DOHH2 (cell line): ENCODE data around the gene PPP2R2D.

ENCODE experiments used
- H3F3A ChIP-seq: fragments of 200-600 bp; sonication (generic), shearing (Covaris generic); 2 replicates; pipeline ENCODE4 v1.6.0; 2016; ENCODE audit warnings: antibody characterized with exemption, mild to moderate bottlenecking; ENCODE audit not compliant: control insufficient read depth, insufficient read depth
- H3K27ac ChIP-seq: fragments of 200-600 bp; sonication (generic); 2 replicates; pipeline ENCODE4 v1.5.1; 2014; ENCODE audit warnings: low read depth, mild to moderate bottlenecking, low read length, moderate library complexity
- H3K27me3 ChIP-seq: fragments of 200-600 bp; sonication (generic); 2 replicates; pipeline ENCODE4 v1.6.1; 2014; ENCODE audit warnings: mild to moderate bottlenecking, low read length, mixed read lengths; ENCODE audit not compliant: control insufficient read depth
- H3K36me3 ChIP-seq: fragments of 200-600 bp; sonication (generic); 2 replicates; pipeline ENCODE4 v1.6.1; 2014; ENCODE audit warnings: mild to moderate bottlenecking, low read length, moderate library complexity, mixed read lengths; ENCODE audit not compliant: control insufficient read depth
- H3K4me1 ChIP-seq: fragments of 200-600 bp; sonication (generic); 2 replicates; pipeline ENCODE4 v1.6.1; 2014; ENCODE audit warnings: mild to moderate bottlenecking, low read length, mixed read lengths; ENCODE audit not compliant: control insufficient read depth
- H3K4me2 ChIP-seq: fragments of 200-600 bp; sonication (generic); 2 replicates; pipeline ENCODE4 v1.6.0; 2014; ENCODE audit warnings: mild to moderate bottlenecking, low read length, moderate library complexity
- H3K4me3 ChIP-seq: fragments of 200-600 bp; sonication (generic); 2 replicates; pipeline ENCODE4 v1.5.1; 2014; ENCODE audit warnings: mild to moderate bottlenecking, low read length, mixed read lengths
- H3K79me2 ChIP-seq: fragments of 200-600 bp; sonication (generic); 2 replicates; pipeline ENCODE4 v1.6.1; 2014; ENCODE audit warnings: mild to moderate bottlenecking, low read length, mixed read lengths; ENCODE audit not compliant: control insufficient read depth
- H3K9me2 ChIP-seq: fragments of 200-600 bp; sonication (generic); replicated peaks from 2 replicates; pipeline ENCODE4 v1.6.1; 2014; ENCODE audit warnings: mild to moderate bottlenecking, low read length, mixed read lengths; ENCODE audit not compliant: control insufficient read depth
- H3K9me3 ChIP-seq: fragments of 200-600 bp; sonication (generic); 2 replicates; pipeline ENCODE4 v1.6.1; 2014; ENCODE audit warnings: antibody characterized with exemption, low read length, mixed read lengths; ENCODE audit not compliant: control insufficient read depth, insufficient read depth
- H4K20me1 ChIP-seq: fragments of 200-600 bp; sonication (generic); 2 replicates; pipeline ENCODE4 v1.6.0; 2014; ENCODE audit warnings: low read depth, mild to moderate bottlenecking, antibody characterized with exemption, low read length, moderate library complexity; ENCODE audit not compliant: control insufficient read depth, insufficient read depth
- EZH2phosphoT487 ChIP-seq: fragments of 200-600 bp; sonication (generic); IDR thresholded peaks from 2 replicates; pipeline ENCODE4 v1.6.1; 2017; ENCODE audit warnings: borderline replicate concordance, mild to moderate bottlenecking, antibody characterized with exemption, low read length, moderate library complexity, mixed read lengths
- TF ChIP-seq, protein P1 (sequence below): fragments of 200-600 bp; sonication (generic); IDR thresholded peaks from one replicate; pipeline ENCODE4 v1.5.1; 2014; ENCODE audit warnings: antibody characterized with exemption, mild to moderate bottlenecking, low read depth, low read length; ENCODE audit not compliant: poor library complexity, severe bottlenecking

Gene PPP2R2D

GRCh38 chr10:131955591-131956340 lies 55.0 kb downstream of the PPP2R2D start:
- Histone ChIP-seq H3K27ac (no peak overlapping the region), H3K4me3 (no peak overlapping the region), H3K4me2 (no peak overlapping the region), H4K20me1 (no peaks in the 10 kb centered on the region), H3K9me2 (no peaks in the 10 kb centered on the region), H3K27me3 (no peaks in the 10 kb centered on the region), H3K9me3 (no peaks in the 10 kb centered on the region), H3K79me2 (no peaks in the 10 kb centered on the region), H3K4me1 (no peaks in the 10 kb centered on the region), H3F3A (no peaks in the 10 kb centered on the region), H3K36me3 (peaks cover 49% of the 10 kb centered on the region)
- no peak for TF ChIP-seq EZH2phosphoT487
- TF ChIP-seq, protein P1, sequence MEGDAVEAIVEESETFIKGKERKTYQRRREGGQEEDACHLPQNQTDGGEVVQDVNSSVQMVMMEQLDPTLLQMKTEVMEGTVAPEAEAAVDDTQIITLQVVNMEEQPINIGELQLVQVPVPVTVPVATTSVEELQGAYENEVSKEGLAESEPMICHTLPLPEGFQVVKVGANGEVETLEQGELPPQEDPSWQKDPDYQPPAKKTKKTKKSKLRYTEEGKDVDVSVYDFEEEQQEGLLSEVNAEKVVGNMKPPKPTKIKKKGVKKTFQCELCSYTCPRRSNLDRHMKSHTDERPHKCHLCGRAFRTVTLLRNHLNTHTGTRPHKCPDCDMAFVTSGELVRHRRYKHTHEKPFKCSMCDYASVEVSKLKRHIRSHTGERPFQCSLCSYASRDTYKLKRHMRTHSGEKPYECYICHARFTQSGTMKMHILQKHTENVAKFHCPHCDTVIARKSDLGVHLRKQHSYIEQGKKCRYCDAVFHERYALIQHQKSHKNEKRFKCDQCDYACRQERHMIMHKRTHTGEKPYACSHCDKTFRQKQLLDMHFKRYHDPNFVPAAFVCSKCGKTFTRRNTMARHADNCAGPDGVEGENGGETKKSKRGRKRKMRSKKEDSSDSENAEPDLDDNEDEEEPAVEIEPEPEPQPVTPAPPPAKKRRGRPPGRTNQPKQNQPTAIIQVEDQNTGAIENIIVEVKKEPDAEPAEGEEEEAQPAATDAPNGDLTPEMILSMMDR, result no peak

- H4K20me1 ChIP-seq, result no peaks in the 10 kb centered on the region; the same call in 1 of the 2 replicates
- peaks cover 28% of the 10 kb centered on the region for H3K36me3 ChIP-seq
- no peak overlapping the region for H3K27ac ChIP-seq
- no peaks in the 10 kb centered on the region for H3K27me3 ChIP-seq
- H3K4me2 ChIP-seq, result no peak overlapping the region
- no peaks in the 10 kb centered on the region for H3K9me2 ChIP-seq
- no peaks in the 10 kb centered on the region for H3K4me1 ChIP-seq
- no peaks in the 10 kb centered on the region for H3K9me3 ChIP-seq
- no peaks in the 10 kb centered on the region for H3F3A ChIP-seq
- H3K79me2 ChIP-seq, result no peaks in the 10 kb centered on the region
- no peak for TF ChIP-seq EZH2phosphoT487
- TF ChIP-seq, protein P1, result no peak
- no peak overlapping the region for H3K4me3 ChIP-seq
Observed at GRCh38 chr10:131959841-131960240, 59.0 kb downstream of the PPP2R2D start.

GRCh38 chr10:131960631-131961046 lies 59.8 kb downstream of the PPP2R2D start:
- Histone ChIP-seq H3K4me1 (no peaks in the 10 kb centered on the region), H3K79me2 (no peaks in the 10 kb centered on the region), H3K27ac (no peak overlapping the region), H3K4me3 (no peak overlapping the region), H3K9me3 (no peaks in the 10 kb centered on the region), H4K20me1 (no peaks in the 10 kb centered on the region; the same call in 1 of the 2 replicates), H3K36me3 (peaks cover 20% of the 10 kb centered on the region), H3F3A (no peaks in the 10 kb centered on the region), H3K9me2 (no peaks in the 10 kb centered on the region), H3K4me2 (no peak overlapping the region), H3K27me3 (no peaks in the 10 kb centered on the region)
- TF ChIP-seq, protein P1, result no peak
- no peak for TF ChIP-seq EZH2phosphoT487
